ENCODE data around the gene PTPN22.

The PTPN22 gene

DNA sequence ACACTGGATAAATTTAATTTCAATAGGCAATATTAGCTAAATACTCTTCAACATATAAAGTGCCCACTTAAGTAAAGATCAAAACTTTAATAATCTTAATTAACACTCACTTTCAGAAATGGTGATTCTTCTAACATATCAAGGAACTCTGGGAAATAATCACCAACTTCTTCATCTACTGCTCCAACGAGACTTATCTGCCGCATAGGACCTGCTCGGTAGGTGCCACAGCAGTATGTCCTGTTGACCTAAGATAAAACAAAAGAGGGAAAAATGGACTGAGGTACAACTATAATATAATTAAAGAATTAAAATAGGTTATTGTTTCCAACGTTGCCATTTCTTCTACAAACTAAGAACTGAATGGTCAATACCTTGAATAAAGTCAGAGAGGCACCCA lies 94.0 kb downstream of the PTPN22 start:
- no peaks in the 10 kb centered on the region for H3K27me3 Mint-ChIP-seq
- H3K27ac Mint-ChIP-seq: no peak overlapping the region
- no peak for DNase-seq
- no peaks in the 10 kb centered on the region for H3K4me1 Mint-ChIP-seq
- no peak overlapping the region for H3K4me3 Mint-ChIP-seq
- peaks cover 5 to 8% of the 10 kb centered on the region in 2 donors for H3K9me3 Mint-ChIP-seq
- ATAC-seq: no peak

DNA sequence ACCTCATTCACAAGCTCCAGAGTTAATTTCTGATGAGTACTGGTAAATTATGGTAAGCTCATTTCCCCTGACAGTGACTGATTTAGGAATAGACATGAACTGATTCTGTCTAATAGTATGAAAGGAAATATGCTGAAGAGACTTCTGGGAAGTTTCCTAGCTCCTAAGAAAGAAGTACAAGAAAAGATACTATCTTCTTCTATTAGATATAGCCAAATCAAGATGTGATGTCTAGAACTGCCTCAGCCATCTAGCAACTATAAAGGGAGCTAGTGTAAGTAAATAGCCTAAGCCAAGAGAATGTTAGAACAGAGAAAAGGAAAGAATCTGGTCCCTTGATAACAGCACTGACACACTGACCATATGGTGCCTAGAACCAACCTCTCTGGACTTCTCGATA lies 101.5 kb downstream of the PTPN22 start:
- Mint-ChIP-seq H3K9me3 (no peaks in the 10 kb centered on the region), H3K4me1 (peaks cover 37% of the 10 kb centered on the region), H3K4me3 (no peak overlapping the region), H3K27me3 (no peaks in the 10 kb centered on the region), H3K27ac (peak overlapping the region in 1 of 2 donors; percentile 34)
- no peak for ATAC-seq
- DNase-seq: no peak

DNA sequence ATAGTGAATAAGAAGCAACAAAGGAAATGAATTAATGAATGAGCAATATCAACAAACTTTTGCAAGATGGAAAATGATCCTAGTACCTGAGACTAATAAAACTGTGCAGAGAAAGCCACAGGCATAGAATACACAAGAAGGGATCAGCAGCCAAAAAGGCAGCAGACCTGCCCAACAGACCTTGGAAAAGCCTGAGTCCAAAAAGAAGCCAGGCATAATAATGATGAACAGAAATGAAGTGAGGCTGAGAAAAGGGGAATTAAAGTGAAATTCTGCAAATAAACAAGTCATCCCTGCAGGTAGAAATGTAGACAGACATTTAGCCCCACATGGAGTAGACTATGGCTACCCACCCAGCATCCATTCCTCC lies 101.9 kb downstream of the PTPN22 start:
- DNase-seq (no peak), ATAC-seq (no peak)
- H3K27me3 Mint-ChIP-seq: no peaks in the 10 kb centered on the region
- no peak overlapping the region for H3K27ac Mint-ChIP-seq
- H3K9me3 Mint-ChIP-seq: no peaks in the 10 kb centered on the region
- H3K4me1 Mint-ChIP-seq: peaks cover 37% of the 10 kb centered on the region
- H3K4me3 Mint-ChIP-seq: no peak overlapping the region

DNA sequence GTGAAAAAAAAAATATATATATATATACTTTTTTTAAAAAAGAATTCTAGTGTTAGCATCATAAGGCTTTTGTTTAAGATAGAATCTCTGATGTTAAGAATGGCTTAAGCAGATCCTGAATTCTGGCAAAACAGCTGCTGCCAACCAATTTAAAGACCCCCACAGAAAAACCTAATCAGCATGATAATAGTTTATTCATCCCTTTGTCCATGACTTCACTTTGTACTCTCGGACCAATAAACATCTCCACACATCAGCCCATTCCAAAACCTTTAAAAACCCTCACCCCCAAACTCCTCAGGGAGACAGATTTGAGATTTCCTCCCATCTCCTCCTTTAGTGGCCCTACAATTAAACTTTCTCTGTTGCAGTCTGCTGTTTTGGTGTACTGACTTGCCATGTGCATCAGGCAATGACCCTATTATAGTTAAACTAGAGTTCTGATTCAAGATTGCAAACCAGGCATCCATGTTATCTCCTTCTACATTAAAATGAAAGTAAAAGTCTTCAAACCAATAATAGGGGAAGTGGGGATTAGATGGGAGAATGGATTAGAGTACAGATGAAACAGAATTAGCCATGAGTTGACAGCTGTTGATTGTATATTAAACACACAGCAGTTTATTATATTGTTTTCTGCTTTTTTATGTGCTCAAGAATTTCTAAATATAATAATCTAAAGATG lies 102.5 kb downstream of the PTPN22 start:
- H3K4me3 Mint-ChIP-seq: no peak overlapping the region
- no peak overlapping the region for H3K27ac Mint-ChIP-seq
- no peaks in the 10 kb centered on the region for H3K27me3 Mint-ChIP-seq
- DNase-seq: no peak
- no peak for ATAC-seq
- no peaks in the 10 kb centered on the region for H3K9me3 Mint-ChIP-seq
- peaks cover 37% of the 10 kb centered on the region for H3K4me1 Mint-ChIP-seq

DNA sequence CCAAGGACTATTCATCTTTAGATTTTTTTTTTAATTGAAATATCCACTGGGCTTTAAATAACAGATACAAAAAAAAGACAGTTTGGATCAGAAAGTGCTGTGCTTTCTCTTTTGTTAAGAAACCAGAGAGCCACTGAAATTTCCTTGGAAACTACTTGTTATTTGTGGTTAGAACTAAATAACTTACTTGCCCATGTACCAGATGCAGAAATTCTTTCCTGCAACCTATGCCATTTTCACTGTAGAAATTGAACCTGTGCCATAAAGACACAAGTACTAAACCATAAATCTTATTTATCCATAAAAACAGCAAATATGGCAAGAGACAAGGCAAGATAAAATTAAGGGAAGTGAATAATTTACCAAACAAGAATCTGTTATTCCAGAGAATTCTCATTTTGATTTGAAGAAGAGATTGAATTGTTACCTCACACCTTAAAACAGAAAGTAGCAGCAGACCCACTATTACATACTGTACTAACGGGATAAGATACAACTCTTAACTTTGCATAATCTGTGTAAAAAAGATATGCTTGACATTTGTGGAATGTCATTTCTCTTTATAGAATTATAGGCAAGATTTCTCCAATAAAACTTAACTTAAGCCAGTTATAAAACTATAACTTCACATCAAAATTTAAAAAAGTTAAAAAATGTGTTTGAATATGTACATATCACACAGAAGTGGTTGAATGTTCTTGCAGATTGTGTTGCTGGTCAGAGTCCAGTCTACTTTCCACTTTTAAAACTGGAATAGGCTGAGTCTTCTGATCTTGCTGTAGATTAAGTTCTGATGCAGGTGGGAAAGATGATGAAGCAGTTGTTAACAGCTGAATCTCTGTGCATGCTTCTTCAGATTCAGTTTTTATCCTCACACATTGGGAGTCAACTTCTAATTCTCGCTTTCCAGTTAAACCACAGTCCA lies 105.9 kb downstream of the PTPN22 start:
- Mint-ChIP-seq H3K27ac (no peak overlapping the region), H3K27me3 (no peaks in the 10 kb centered on the region), H3K9me3 (no peaks in the 10 kb centered on the region), H3K4me3 (no peak overlapping the region), H3K4me1 (peaks cover 34% of the 10 kb centered on the region)
- ATAC-seq (no peak), DNase-seq (no peak)
